Embryonic facial prominence (tissue), 1 donor: ENCODE measurements around the gene NRG3.
"Not testable (repeated sequence)": the region's sequence is repeated elsewhere in the genome, so short reads cannot be mapped to it uniquely, and the experiment has no call there.

Experiments used
- DNase-seq: peaks from one replicate; pipeline ENCODE4 v3.0.0-alpha.2; 2016; ENCODE audit errors: extremely low spot score

NRG3 gene

DNA sequence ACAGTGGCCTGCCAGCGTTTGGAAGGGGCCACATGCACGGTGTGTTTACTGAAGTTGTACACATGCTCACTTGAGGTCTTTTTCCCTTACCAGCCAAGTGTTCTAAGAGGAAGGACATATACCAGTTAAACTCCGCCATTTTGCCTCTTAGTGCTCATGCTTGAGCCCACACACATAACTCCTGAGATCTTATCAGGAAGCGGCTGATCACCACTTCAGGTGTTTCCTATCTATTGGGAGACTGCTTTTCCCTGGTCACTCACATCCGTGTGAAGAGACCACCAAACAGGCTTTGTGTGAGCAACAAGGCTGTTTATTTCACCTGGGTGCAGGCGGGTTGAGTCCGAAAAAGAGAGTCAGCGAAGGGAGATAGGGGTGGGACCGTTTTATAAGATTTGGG is 802.9 kb downstream of the NRG3 start:
- DNase-seq = not testable (repeated sequence)

GRCh38 chr10:82678451-82678850 is 803.5 kb downstream of the NRG3 start:
- not testable (repeated sequence) for DNase-seq

DNA sequence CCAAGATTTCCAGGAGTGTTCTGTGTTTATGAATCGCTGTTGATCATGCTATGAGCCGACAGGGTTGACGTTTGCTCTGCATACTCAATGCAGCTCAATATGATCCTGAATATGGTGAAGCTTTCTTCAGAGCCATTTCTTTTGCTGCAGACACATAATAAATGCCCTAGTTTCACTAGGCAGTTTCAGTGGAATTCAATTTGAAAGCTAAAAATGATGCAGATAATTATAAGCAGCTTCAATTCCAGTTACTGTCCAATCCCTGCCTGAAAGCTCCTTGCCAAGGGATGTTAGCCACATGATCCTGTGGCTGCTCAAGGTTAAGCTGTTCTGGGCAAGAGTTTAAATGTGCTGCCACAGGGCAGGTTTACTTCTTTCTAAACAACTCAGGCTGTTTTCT is 805.6 kb downstream of the NRG3 start:
- no peak for DNase-seq

- no peak for DNase-seq
Measured at GRCh38 chr10:82683945-82684344, 809.0 kb downstream of the NRG3 start.

GRCh38 chr10:82685087-82685486 is 810.1 kb downstream of the NRG3 start:
- DNase-seq = no peak

GRCh38 chr10:82691211-82691610 is 816.2 kb downstream of the NRG3 start:
- no peak for DNase-seq

DNA sequence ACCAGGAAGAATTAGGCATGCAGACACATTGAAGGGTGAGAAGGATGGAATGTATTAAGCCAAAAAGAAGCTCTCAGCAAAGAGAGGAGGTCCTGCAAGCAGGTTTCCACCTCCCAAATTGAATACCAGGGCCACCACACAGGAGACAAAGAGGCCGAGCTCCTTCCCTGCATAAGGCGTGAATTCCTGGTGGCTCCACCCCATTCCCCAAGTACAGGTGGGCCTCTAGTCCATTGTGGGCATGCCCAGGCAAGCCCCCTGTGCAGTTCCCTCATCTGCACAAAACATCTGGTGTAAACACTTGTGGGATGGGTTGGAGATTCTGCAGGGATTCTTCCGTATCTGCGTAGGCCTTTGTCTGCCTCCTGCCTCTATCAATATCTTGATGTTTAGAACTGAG is 817.5 kb downstream of the NRG3 start:
- no peak for DNase-seq

DNA sequence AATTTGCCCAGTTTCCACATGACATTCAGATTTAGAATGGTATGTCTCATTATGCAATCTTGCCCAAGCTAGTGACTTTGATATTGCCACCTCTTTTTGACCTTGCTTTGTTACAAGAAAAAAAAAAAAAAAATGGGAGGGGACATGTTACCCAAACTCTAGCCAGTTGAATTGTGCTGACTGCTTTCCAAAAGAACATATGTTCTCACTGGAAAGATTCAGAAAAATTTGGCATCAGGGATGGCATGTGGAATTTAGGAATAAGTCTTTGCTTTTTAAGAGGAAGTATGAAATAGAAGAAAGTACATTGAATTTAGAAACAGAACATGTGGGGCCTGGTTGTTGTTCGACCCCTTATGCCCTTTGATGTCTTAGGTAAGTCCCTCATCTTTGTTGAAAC is 846.8 kb downstream of the NRG3 start:
- no peak for DNase-seq

DNA sequence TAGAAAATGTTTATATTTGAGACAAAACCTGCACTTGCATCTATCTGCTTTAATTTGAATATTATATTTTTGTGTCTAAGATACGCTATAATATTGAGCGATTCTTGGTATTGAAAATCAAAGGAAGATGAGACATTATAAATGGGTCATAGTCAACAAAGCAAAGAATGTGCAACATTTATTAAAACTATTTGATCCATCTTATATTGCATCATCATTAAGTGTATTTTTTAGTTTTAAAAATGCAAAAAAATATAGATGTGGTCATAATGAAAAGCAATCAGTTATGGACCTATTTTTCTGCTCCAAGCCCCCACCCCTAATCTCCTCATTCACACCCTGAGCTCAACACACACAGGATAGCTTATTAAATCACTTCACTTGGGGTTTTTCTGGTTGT is 847.3 kb downstream of the NRG3 start:
- DNase-seq = no peak

GRCh38 chr10:82736305-82736704 is 861.3 kb downstream of the NRG3 start:
- DNase-seq = no peak

- no peak for DNase-seq
Measured at GRCh38 chr10:82737549-82737948, 862.6 kb downstream of the NRG3 start.

DNA sequence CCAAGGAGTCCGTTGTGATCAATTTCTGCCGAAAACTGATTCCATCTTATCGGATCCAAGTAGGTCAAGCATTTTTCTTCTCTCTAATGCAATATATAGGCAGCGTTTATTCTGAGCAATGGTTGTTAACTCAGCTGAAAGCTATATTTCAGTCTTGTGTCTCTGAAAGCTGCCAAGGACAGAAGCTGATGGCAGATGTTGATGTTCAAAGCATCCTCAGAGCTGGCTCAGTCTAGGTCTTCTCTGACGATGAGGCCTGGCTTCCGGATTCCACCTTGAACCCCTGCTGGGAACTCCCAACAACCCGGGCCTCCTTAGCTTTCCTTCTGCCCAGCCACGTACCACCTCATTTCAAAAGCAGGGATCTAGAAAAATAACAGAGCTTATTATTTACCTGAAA is 863.6 kb downstream of the NRG3 start:
- no peak for DNase-seq

- DNase-seq = no peak
Measured at GRCh38 chr10:82742478-82742877, 867.5 kb downstream of the NRG3 start.

GRCh38 chr10:82742898-82743297 is 867.9 kb downstream of the NRG3 start:
- DNase-seq = no peak

DNA sequence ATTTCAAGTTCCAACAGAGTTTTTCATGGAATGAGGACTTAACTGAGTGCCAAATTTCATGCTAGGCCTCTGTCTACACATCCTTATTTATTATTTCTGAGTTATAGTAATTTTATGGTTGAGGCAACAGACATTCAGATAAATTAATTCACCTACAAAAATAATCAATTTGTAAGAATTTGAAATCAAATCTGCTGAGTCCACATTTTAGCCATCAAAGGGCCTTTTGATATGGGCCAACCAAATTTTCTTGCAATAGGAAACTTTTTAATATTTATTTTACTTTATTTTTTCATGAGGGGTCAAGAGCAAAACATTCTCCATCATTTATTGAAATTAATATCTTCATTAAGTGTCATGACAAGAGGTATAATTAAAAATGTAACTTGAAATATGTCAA is 875.5 kb downstream of the NRG3 start:
- no peak for DNase-seq

GRCh38 chr10:82757397-82757796 is 882.4 kb downstream of the NRG3 start:
- DNase-seq = no peak

DNA sequence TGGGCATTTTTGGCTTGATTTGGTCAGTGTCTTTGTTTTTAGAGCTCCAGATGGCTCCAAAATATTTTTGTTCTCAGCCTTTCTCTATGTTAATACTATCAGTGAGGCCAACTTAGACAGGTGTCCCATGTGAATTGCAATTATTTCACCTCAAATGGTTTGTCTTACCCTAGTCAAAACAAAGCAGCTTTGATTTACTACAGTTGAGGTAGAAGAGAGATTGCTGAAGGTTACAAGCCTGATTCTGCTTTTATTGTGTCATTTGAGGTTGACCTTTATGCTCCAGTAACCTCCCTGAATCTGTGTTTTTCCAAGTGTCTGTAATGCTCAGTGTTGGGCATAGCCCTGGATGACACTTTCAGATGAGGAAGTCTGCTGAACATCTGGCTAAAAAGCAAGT is 882.9 kb downstream of the NRG3 start:
- no peak for DNase-seq

GRCh38 chr10:82759050-82759449 is 884.1 kb downstream of the NRG3 start:
- no peak for DNase-seq

GRCh38 chr10:82762641-82763040 is 887.6 kb downstream of the NRG3 start:
- no peak for DNase-seq

DNA sequence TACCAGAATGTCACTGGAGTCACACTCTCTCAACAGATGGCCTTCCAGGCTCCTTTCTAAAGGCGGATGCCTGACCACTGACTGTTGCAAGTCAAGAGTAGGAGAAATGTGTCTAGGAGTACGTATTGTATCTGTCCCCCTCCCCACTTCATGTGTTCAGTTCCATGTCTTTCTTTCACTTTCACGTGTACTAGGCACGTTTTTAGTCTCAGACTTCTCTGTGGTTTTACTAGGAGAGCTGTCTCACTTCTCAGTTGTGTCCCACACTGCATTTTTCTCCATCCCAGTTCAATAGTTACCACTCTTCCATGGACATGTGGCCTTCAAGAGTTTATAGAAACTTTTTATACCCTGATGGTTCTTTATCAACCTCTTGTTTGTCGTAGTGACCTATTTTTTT is 893.0 kb downstream of the NRG3 start:
- no peak for DNase-seq

DNA sequence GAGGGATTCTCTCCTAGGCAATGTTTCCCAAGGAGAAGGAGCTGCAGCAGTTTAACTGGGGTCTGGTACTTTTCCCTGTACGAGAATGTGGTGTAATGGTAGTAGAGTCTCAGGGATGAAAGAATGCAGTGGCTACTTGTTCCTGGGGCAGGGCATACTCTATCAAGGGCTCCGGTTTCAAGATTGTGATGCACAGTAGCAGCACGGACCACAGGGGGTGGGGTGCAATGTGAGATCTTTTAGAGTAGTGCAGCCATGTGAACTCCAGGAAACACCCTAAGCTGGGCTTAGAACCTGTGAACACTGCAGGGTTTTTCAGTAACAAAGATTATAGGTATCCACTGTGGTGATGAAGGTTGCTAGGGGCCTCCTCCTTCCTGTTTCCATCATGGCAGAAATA is 903.9 kb downstream of the NRG3 start:
- no peak for DNase-seq

DNA sequence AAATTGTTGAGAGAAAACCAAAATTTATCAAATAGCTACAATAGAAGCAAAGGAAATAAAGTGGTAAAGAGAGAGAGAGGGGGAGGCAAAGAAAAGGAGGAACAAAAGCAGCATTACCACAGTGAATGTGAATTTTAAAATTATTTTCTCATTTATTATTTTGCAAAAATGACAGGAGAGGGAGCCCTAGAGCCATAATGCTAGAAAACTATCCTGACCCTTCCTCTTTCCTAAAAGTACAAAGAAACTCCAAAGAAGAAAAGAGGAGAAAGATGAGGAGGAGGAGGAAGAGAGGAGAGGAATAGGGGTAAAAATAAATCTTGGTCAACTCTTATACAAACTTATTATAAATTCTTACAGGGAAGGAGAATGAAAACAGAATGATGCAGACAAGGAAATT is 921.5 kb downstream of the NRG3 start:
- peak; percentile 12 for DNase-seq

DNA sequence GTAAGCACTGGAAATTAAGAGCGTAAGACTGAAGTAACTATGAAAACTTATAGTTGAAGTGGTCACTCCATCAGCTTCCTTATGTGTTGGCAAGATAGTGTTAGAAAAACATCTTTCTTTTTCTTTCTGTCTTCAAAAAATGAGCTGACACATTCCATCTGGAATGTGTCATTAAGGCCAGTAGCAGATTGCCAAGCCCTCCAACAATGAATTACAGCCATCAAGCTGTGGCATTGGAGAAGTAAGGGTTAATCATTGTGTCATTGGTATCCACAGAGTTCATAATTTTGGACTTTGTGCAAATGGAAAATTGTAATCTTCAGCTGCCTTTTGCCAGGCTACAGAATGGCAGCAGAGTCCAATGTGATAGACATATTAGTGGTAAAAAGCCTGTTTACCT is 926.3 kb downstream of the NRG3 start:
- DNase-seq = no peak

DNA sequence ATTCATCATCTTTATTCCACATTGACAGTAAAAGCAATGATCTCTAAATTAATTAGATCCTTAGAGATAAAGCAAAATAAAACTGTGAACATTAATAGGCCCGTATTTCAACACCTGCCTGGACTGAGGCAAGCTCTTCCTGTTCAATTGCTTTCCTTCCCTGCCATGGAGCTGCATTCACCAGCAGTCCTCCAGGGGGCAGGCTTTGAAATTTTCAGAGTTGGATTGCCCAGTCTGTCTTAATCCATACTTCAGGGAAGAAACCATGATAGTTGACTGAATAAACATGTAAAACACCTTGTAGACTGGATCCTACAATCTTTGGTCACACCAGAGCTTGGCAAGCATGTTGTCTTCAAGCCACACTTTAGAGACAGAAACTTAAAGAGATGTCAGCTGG is 936.6 kb downstream of the NRG3 start:
- no peak for DNase-seq

GRCh38 chr10:82813856-82814255 is 938.9 kb downstream of the NRG3 start:
- DNase-seq = no peak
